Left ventricle myocardium inferior (tissue), 1 donor: Measurements from ENCODE around the gene ZNF438. TPM values are rescaled to one million over a fixed set of nuclear protein-coding genes. Genes with fewer than 3 reads are reported as not detected.

Experiments
- DNase-seq: peaks from one replicate; pipeline ENCODE4 v3.0.0-alpha.2; 2020
- H3K27ac ChIP-seq: fragments of 200-600 bp; replicated peaks from 2 replicates; pipeline ENCODE4 v1.8.0; 2021
- H3K27me3 ChIP-seq: fragments of 200-600 bp; 2 replicates; pipeline ENCODE4 v1.8.0; 2021; ENCODE audit warnings: low read depth
- H3K36me3 ChIP-seq: fragments of 200-600 bp; 2 replicates; pipeline ENCODE4 v1.8.0; 2021
- H3K4me1 ChIP-seq: fragments of 200-600 bp; 2 replicates; pipeline ENCODE4 v1.8.0; 2021
- H3K4me3 ChIP-seq: fragments of 200-600 bp; 2 replicates; pipeline ENCODE4 v1.8.0; 2021; ENCODE audit warnings: mild to moderate bottlenecking, moderate library complexity
- H3K9me3 ChIP-seq: fragments of 200-600 bp; replicated peaks from 2 replicates; pipeline ENCODE4 v1.8.0; 2021
- CTCF ChIP-seq: fragments of 200-600 bp; IDR thresholded peaks from 2 replicates; pipeline ENCODE4 v1.8.0; 2021; ENCODE audit warnings: antibody characterized with exemption, mild to moderate bottlenecking, borderline replicate concordance
- intact Hi-C: fragments of 100-400 bp; cut with micrococcal nuclease; formaldehyde crosslinking; loops from one replicate; pipeline ENCODE4 v1.11.0; 2022
- total RNA-seq: library from RNA; stranded (reverse); fragmentation: NEBNext Ultra II Directional; extraction: Animal tissue kit (Norgen Biotek cat#: 25700); gene quantifications from one replicate; pipeline ENCODE4 v1.2.1, GENCODE V29; 2021
- donor health status: DM: no; HTN: yes; CAD: no; lungs with severe emphysema.

Gene ZNF438
- total RNA-seq, 1 donor from 2014 or later, result 13.2 TPM

- TF ChIP-seq CTCF, result no peak
- H3K9me3 ChIP-seq, result no peaks in the 10 kb centered on the region
- DNase-seq, result no peak
- H3K4me1 ChIP-seq, result peaks cover 34% of the 10 kb centered on the region
- H3K36me3 ChIP-seq, result no peaks in the 10 kb centered on the region
- no peaks in the 10 kb centered on the region for H3K27me3 ChIP-seq
- H3K27ac ChIP-seq, result no peak overlapping the region
- H3K4me3 ChIP-seq, result no peak overlapping the region
- intact Hi-C loops, result no loop called here
Measured at GRCh38 chr10:30810416-30810815, 221.2 kb downstream of the ZNF438 start.

- H3K4me3 ChIP-seq, result no peak overlapping the region
- no peaks in the 10 kb centered on the region for H3K36me3 ChIP-seq
- no peak for DNase-seq
- H3K27ac ChIP-seq, result peak overlapping the region; percentile 77
- no peaks in the 10 kb centered on the region for H3K27me3 ChIP-seq
- intact Hi-C loops, result no loop called here
- no peak for TF ChIP-seq CTCF
- H3K9me3 ChIP-seq, result no peaks in the 10 kb centered on the region
- peaks cover 12% of the 10 kb centered on the region for H3K4me1 ChIP-seq
Measured at GRCh38 chr10:30806850-30807249, 224.8 kb downstream of the ZNF438 start.

GRCh38 chr10:30805061-30805460 lies 226.6 kb downstream of the ZNF438 start:
- intact Hi-C loops, result no loop called here
- no peak overlapping the region for H3K4me3 ChIP-seq
- H3K9me3 ChIP-seq, result no peaks in the 10 kb centered on the region
- H3K27me3 ChIP-seq, result no peaks in the 10 kb centered on the region
- H3K27ac ChIP-seq, result peak overlapping the region; percentile 77
- H3K36me3 ChIP-seq, result no peaks in the 10 kb centered on the region
- no peak for TF ChIP-seq CTCF
- H3K4me1 ChIP-seq, result peaks cover 4% of the 10 kb centered on the region
- DNase-seq, result no peak

GRCh38 chr10:30804478-30805055 lies 227.1 kb downstream of the ZNF438 start:
- no peaks in the 10 kb centered on the region for H3K9me3 ChIP-seq
- no peaks in the 10 kb centered on the region for H3K36me3 ChIP-seq
- peak overlapping the region; percentile 77 for H3K27ac ChIP-seq
- no peak for DNase-seq
- peaks cover 4% of the 10 kb centered on the region for H3K4me1 ChIP-seq
- no peak overlapping the region for H3K4me3 ChIP-seq
- TF ChIP-seq CTCF, result no peak
- no peaks in the 10 kb centered on the region for H3K27me3 ChIP-seq
- intact Hi-C loops, result no loop called here

- peak overlapping the region; percentile 77 for H3K27ac ChIP-seq
- H3K9me3 ChIP-seq, result no peaks in the 10 kb centered on the region
- TF ChIP-seq CTCF, result no peak
- intact Hi-C loops, result no loop called here
- no peaks in the 10 kb centered on the region for H3K27me3 ChIP-seq
- DNase-seq, result peak; percentile 50
- peaks cover 4% of the 10 kb centered on the region for H3K4me1 ChIP-seq
- H3K4me3 ChIP-seq, result no peak overlapping the region
- no peaks in the 10 kb centered on the region for H3K36me3 ChIP-seq
Measured at GRCh38 chr10:30803892-30804322, 227.8 kb downstream of the ZNF438 start.
